Activated CD4-positive, alpha-beta T cell treated with anti-CD3 and anti-CD28 coated beads, Interleukin-2, amount 10 ng/mL, durations not matched to agents 24 days and 14 days (primary cell): Measurements from ENCODE around the gene TMEM52B. TPM values are rescaled to one million over a fixed set of nuclear protein-coding genes. Genes with fewer than 3 reads are reported as not detected.
"Not testable (repeated sequence)": the region's sequence is repeated elsewhere in the genome, so short reads cannot be mapped to it uniquely, and the experiment has no call there.

Source experiments
- DNase-seq: peaks from one replicate; pipeline ENCODE4 v3.0.0; 2022
- H3K27ac Mint-ChIP-seq: one replicate; pipeline ENCODE4 v1.8.0; 2022; ENCODE audit warnings: mild to moderate bottlenecking, mixed read lengths
- H3K27me3 Mint-ChIP-seq: one replicate; pipeline ENCODE4 v1.8.0; 2022; ENCODE audit warnings: mixed read lengths
- H3K36me3 Mint-ChIP-seq: one replicate; pipeline ENCODE4 v1.8.0; 2022; ENCODE audit warnings: low read depth, mild to moderate bottlenecking, mixed read lengths
- H3K4me1 Mint-ChIP-seq: one replicate; pipeline ENCODE4 v1.8.0; 2021; ENCODE audit warnings: mixed read lengths
- H3K4me3 Mint-ChIP-seq: one replicate; pipeline ENCODE4 v1.8.0; 2022; ENCODE audit warnings: mild to moderate bottlenecking, moderate library complexity, mixed read lengths
- H3K9me3 Mint-ChIP-seq: one replicate; pipeline ENCODE4 v1.8.0; 2021; ENCODE audit warnings: mixed read lengths
- intact Hi-C: fragments of 100-400 bp; cut with micrococcal nuclease; formaldehyde crosslinking; loops from one replicate; pipeline ENCODE4 v1.15.1; 2023
- total RNA-seq: library from RNA; stranded (reverse); gene quantifications from 2 replicates; pipeline ENCODE4 v1.2.3, GENCODE V29; 2022

Gene TMEM52B
- total RNA-seq, 1 donor from 2014 or later, result not detected

GRCh38 chr12:10211101-10211939 is 32.5 kb downstream of the TMEM52B start:
- H3K27me3 Mint-ChIP-seq, result peaks cover 37% of the 10 kb centered on the region
- DNase-seq, result no peak
- intact Hi-C loops, result loop anchor here (10.0 kb wide), 2 partner anchors 153 to 963 kb away; partner anchors contain the start of gene SMIM10L1
- no peak overlapping the region for H3K27ac Mint-ChIP-seq
- H3K4me3 Mint-ChIP-seq, result no peak overlapping the region
- H3K36me3 Mint-ChIP-seq, result no peaks in the 10 kb centered on the region
- H3K9me3 Mint-ChIP-seq, result no peaks in the 10 kb centered on the region
- H3K4me1 Mint-ChIP-seq, result peaks cover 26% of the 10 kb centered on the region

DNA sequence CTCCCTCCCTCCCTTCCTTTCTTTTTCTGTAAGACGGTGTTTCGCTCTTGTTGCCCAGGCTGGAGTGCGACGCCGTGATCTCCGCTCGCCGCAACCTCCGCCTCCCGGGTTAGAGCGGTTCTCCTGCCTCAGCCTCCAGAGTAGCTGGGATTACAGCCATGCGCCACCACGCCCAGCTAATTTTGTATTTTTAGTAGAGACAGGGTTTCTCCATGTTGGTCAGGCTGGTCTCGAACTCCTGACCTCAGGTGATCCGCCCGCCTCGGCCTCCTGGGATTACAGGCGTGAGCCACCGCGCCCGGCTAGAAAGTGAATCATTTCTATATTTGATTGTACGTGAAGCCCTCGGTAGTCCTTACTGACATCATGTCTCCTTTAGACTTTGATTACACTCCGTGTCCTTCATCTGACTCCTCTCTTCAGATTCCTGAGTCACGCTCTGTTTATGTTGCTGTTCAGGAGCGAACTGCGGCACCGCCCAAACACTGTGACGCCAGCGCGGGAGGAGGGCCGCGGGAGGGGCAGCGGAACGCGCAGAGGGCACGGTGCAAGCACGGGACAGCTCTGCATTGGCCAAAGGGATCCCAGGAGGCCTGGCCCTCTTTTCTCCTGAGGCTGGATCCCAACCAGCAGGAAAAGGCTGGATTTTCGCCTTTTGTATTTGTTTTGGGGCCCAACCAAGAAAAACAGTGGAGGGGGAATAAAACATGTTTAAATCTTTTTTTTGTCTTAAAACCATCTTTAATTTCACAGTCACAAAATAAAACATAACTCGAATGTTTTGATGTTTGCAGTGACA is 33.3 kb downstream of the TMEM52B start:
- peak; percentile 95 for DNase-seq
- Mint-ChIP-seq H3K4me3 (peak overlapping the region; percentile 94), H3K27me3 (peaks cover 32% of the 10 kb centered on the region)

GRCh38 chr12:10212739-10213131 is 33.9 kb downstream of the TMEM52B start, which contains the start of gene GABARAPL1:
Gene GABARAPL1 (plus strand): TSS chr12:10212877. CDS start chr12:10213130, 253 bp downstream.
- Mint-ChIP-seq H3K9me3 (no peaks in the 10 kb centered on the region), H3K27me3 (peaks cover 30% of the 10 kb centered on the region), H3K4me1 (peaks cover 26% of the 10 kb centered on the region), H3K4me3 (peak within 1 kb of the TSS; percentile 94), H3K27ac (peak within 1 kb of the TSS; percentile 93), H3K36me3 (no peaks in the 10 kb centered on the region)
- peak; percentile 92 for DNase-seq
- intact Hi-C loops, result loop anchor here (1.0 to 10.0 kb wide), 7 partner anchors 152 to 962 kb away; partner anchors contain the start of genes CLEC2B, MAGOHB, SMIM10L1 and YBX3

More for the DNA sequence above, 33.3 kb downstream of the TMEM52B start:
- Mint-ChIP-seq H3K9me3 (no peaks in the 10 kb centered on the region), H3K27ac (peak overlapping the region; percentile 93), H3K4me1 (peaks cover 26% of the 10 kb centered on the region), H3K36me3 (no peaks in the 10 kb centered on the region)
- intact Hi-C loops, result loop anchor here (1.0 to 10.0 kb wide), 6 partner anchors 153 to 963 kb away; partner anchors contain the start of genes CLEC2B, MAGOHB, SMIM10L1 and YBX3

DNA sequence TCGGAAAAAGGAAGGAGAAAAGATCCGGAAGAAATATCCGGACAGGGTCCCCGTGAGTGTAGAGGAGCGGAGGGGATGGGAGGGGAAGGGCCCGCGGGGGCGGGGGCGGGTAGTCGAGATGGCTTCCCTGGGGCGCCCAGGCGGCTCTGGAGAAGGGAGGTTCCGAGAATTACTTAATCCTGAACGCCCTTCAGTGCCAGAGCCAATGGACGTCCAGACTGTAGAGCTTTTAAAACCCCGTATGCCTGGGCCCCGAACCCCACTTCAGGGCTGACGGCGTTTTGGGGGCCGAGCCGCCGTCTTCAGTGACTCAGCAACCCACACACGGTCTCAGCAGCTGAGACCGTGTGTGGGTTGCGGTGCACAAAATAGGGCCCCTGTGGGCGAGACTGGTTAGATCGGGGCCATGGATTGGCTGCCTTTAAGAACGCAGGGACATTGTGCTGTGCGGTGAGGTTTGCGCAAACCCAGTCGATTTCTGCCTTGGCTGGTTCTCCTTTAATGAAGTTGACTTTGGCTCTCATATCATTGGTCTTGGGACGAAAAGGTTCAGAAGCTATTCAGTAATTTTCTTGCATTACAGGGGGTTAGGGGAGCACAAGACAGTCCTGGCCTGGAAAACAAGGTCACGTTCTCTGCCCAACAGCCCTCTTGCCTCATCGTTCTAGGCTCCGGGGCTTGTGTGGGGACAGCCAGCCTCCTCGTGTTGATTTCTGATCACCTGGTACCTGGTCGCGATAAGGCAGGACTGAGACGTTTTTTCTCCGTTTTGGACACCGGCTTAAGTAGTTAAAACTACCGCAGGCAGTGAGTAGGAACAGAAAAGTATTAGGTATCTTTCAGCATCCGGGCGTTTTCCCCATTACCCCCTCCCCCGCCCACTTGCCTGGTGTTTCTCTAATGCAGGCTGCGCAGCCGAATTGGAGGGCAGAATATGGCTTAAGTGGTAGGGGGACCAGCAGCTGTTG is 34.6 kb downstream of the TMEM52B start:
- Mint-ChIP-seq H3K9me3 (no peaks in the 10 kb centered on the region), H3K4me3 (peak overlapping the region; percentile 94), H3K27ac (peak overlapping the region; percentile 91), H3K4me1 (peaks cover 30% of the 10 kb centered on the region), H3K27me3 (peaks cover 25% of the 10 kb centered on the region), H3K36me3 (peaks cover 1% of the 10 kb centered on the region)
- peak; percentile 87 for DNase-seq
- intact Hi-C loops, result loop anchor here (1.0 to 10.0 kb wide), 7 partner anchors 151 to 961 kb away; partner anchors contain the start of genes CLEC2B, MAGOHB, SMIM10L1 and YBX3

GRCh38 chr12:10214136-10214894 is 35.5 kb downstream of the TMEM52B start:
- DNase-seq, result no peak

DNA sequence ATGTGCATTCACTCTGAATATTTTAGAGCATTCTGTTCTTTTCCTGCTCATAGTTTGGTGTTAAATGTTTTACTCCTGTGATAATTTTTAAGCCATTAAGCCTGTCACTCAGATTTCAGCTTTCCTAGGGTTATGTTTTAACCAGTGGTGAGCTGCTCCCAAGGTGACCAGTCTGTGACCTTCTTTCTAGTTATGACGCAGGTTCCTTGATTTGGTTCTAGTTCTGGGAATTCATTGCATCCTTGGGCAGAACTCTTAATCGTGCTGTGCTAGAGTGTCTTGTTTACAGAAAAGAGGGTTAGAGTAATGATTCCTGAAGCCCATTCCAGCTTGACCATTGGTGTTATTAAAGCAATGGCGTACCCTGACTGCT is 36.0 kb downstream of the TMEM52B start:
- peaks cover 1% of the 10 kb centered on the region for H3K36me3 Mint-ChIP-seq
- no peaks in the 10 kb centered on the region for H3K9me3 Mint-ChIP-seq
- no peak overlapping the region for H3K27ac Mint-ChIP-seq
- intact Hi-C loops, result loop anchor here (2.0 to 10.0 kb wide), 3 partner anchors 150 to 960 kb away; partner anchors contain the start of gene SMIM10L1
- no peak for DNase-seq
- H3K27me3 Mint-ChIP-seq, result peaks cover 20% of the 10 kb centered on the region
- peak overlapping the region; percentile 14 for H3K4me3 Mint-ChIP-seq
- peaks cover 30% of the 10 kb centered on the region for H3K4me1 Mint-ChIP-seq

More at GRCh38 chr12:10214136-10214894, 35.5 kb downstream of the TMEM52B start:
- intact Hi-C loops, result loop anchor here (2.0 to 10.0 kb wide), 3 partner anchors 150 to 960 kb away; partner anchors contain the start of gene SMIM10L1
- H3K4me1 Mint-ChIP-seq, result peaks cover 30% of the 10 kb centered on the region
- H3K36me3 Mint-ChIP-seq, result peaks cover 1% of the 10 kb centered on the region
- no peaks in the 10 kb centered on the region for H3K9me3 Mint-ChIP-seq
- H3K27ac Mint-ChIP-seq, result peak overlapping the region; percentile 91
- peaks cover 20% of the 10 kb centered on the region for H3K27me3 Mint-ChIP-seq
- H3K4me3 Mint-ChIP-seq, result peak overlapping the region; percentile 94

DNA sequence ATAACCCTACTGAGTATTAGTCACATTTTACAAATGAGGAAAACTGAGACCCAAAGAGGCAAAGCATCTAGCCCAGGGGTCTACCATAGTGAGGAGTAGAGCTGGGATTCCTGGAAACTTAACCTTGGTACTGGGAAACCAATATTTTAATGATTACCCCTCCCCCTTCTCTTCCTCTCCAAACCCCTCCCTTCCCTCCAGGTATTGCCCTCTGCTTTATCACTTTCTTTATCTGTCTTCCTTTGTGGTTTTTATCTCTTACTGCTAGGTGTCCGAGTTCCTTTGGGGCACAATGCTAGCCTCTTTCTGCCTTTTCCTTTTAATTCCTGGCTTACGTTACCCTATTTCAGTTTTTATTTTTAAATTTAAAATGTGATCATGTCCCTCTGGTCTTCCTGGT is 36.6 kb downstream of the TMEM52B start:
- intact Hi-C loops, result loop anchor here (2.0 to 10.0 kb wide), 3 partner anchors 149 to 959 kb away; partner anchors contain the start of gene SMIM10L1
- Mint-ChIP-seq H3K9me3 (no peaks in the 10 kb centered on the region), H3K4me3 (no peak overlapping the region), H3K4me1 (peaks cover 30% of the 10 kb centered on the region), H3K27ac (no peak overlapping the region), H3K36me3 (peaks cover 4% of the 10 kb centered on the region), H3K27me3 (peaks cover 19% of the 10 kb centered on the region)
- no peak for DNase-seq

GRCh38 chr12:10215946-10216345 is 37.1 kb downstream of the TMEM52B start:
- not testable (repeated sequence) for H3K36me3 Mint-ChIP-seq, H3K27ac Mint-ChIP-seq, H3K9me3 Mint-ChIP-seq, DNase-seq, H3K4me3 Mint-ChIP-seq
- Mint-ChIP-seq H3K27me3 (peaks cover 19% of the 10 kb centered on the region), H3K4me1 (peaks cover 30% of the 10 kb centered on the region)
- intact Hi-C loops, result loop anchor here (2.0 to 10.0 kb wide), 3 partner anchors 149 to 959 kb away; partner anchors contain the start of gene SMIM10L1

- H3K4me1 Mint-ChIP-seq, result peaks cover 21% of the 10 kb centered on the region
- H3K4me3 Mint-ChIP-seq, result no peak overlapping the region
- peaks cover 13% of the 10 kb centered on the region for H3K36me3 Mint-ChIP-seq
- H3K27ac Mint-ChIP-seq, result no peak overlapping the region
- peaks cover 14% of the 10 kb centered on the region for H3K27me3 Mint-ChIP-seq
- no peak for DNase-seq
- H3K9me3 Mint-ChIP-seq, result no peaks in the 10 kb centered on the region
- intact Hi-C loops, result loop anchor here (10.0 kb wide), 2 partner anchors 147 to 957 kb away; partner anchors contain the start of gene SMIM10L1
These were observed 39.2 kb downstream of the TMEM52B start for GRCh38 chr12:10218021-10218420.

DNA sequence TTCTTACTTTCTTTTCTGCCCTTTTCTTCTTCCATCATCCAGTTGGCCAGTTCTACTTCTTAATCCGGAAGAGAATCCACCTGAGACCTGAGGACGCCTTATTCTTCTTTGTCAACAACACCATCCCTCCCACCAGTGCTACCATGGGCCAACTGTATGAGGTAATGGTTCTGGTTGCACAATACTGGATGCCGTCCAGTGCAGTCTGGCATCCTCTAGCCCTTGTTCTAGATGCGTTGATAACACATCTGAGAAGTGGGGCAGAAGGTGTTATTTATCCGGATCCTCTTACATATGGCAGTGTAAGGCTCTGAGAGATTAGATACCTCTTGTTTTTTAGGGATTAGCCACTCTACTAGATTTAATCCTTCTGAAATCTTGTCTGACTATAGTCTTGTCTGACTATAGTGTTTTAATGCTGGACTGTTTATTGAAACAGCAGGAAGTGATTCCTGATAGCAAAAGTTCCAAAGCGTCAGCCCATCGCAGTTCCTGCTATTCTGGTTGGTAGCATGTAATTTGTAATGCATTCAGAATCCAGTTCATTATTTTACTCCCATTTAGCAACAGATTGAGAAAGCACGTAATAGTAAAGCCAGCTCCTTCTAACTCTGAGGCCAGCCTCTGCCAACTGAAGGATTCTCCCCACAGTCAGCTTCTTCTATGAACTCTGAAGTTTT is 41.7 kb downstream of the TMEM52B start:
- H3K4me3 Mint-ChIP-seq, result no peak overlapping the region
- intact Hi-C loops, result no loop called here
- no peak for DNase-seq
- no peaks in the 10 kb centered on the region for H3K9me3 Mint-ChIP-seq
- no peak overlapping the region for H3K27ac Mint-ChIP-seq
- peaks cover 4% of the 10 kb centered on the region for H3K4me1 Mint-ChIP-seq
- peaks cover 13% of the 10 kb centered on the region for H3K36me3 Mint-ChIP-seq
- peaks cover 1% of the 10 kb centered on the region for H3K27me3 Mint-ChIP-seq

- Mint-ChIP-seq H3K4me1 (peaks cover 3% of the 10 kb centered on the region), H3K36me3 (peaks cover 13% of the 10 kb centered on the region), H3K4me3 (no peak overlapping the region), H3K9me3 (no peaks in the 10 kb centered on the region), H3K27me3 (no peaks in the 10 kb centered on the region), H3K27ac (no peak overlapping the region)
- DNase-seq, result no peak
- intact Hi-C loops, result no loop called here
These were observed 43.0 kb downstream of the TMEM52B start for GRCh38 chr12:10221846-10222245.
